PC-3 (cell line): Measurements from ENCODE around the gene CYP19A1. TPM values are rescaled to one million over a fixed set of nuclear protein-coding genes. Genes with fewer than 3 reads are reported as not detected.

Experiments
- ATAC-seq: fragments of 200-7000 bp; cut with Tn5 transposase; 2 replicates; pipeline ENCODE4 v1.9.1; 2020; ENCODE audit warnings: mild to moderate bottlenecking, moderate library complexity
- BruUV-seq: library from RNA; stranded (reverse); fragments of 400-500 nt; replicated peaks from 2 replicates; lab custom pipeline; 2021; lab: Mats Ljungman, UMichigan
- CTCF ChIA-PET: fragments of 300-600 bp; sonication (Branson Sonifier 250); formaldehyde crosslinking; loops from one replicate; lab custom pipeline; 2022; ENCODE audit warnings: antibody characterized with exemption; lab: Charles Lee
- POLR2A ChIA-PET: fragments of 300-600 bp; sonication (Branson Sonifier 250); formaldehyde crosslinking; loops from one replicate; lab custom pipeline; 2022; ENCODE audit warnings: antibody characterized with exemption; ENCODE audit not compliant: unreplicated experiment; lab: Charles Lee
- DNase-seq: peaks from one replicate; pipeline ENCODE4 v3.0.0-alpha.2; 2015
- H2AFZ ChIP-seq: fragments of 300-600 bp; sonication (generic); 2 replicates; pipeline ENCODE4 v1.6.0; 2016; ENCODE audit warnings: antibody characterized with exemption, low read length
- H3F3A ChIP-seq: fragments of 300-600 bp; sonication (generic); one replicate; pipeline ENCODE4 v1.6.0; 2017; ENCODE audit warnings: antibody characterized with exemption, low read length, control low read depth, mild to moderate bottlenecking; ENCODE audit not compliant: unreplicated experiment
- H3K27ac ChIP-seq: fragments of 300-600 bp; sonication (generic); 2 replicates; pipeline ENCODE4 v1.5.1; 2016; ENCODE audit warnings: mild to moderate bottlenecking, low read length
- H3K27me3 ChIP-seq: fragments of 300-600 bp; sonication (generic); 2 replicates; pipeline ENCODE4 v1.6.1; 2016; ENCODE audit warnings: low read length, mixed read lengths
- H3K36me3 ChIP-seq: fragments of 300-600 bp; sonication (generic); 2 replicates; pipeline ENCODE4 v1.6.1; 2016; ENCODE audit warnings: low read depth, mixed run types, low read length, mixed read lengths
- H3K4me1 ChIP-seq: fragments of 300-600 bp; sonication (generic); 2 replicates; pipeline ENCODE4 v1.5.1; 2016; ENCODE audit warnings: low read length; ENCODE audit not compliant: insufficient read depth
- H3K4me2 ChIP-seq: fragments of 300-600 bp; sonication (generic); 2 replicates; pipeline ENCODE4 v1.6.0; 2016; ENCODE audit warnings: low read length
- H3K4me3 ChIP-seq: fragments of 300-600 bp; sonication (generic); 2 replicates; pipeline ENCODE4 v1.5.1; 2016; ENCODE audit warnings: mild to moderate bottlenecking, low read length, mixed read lengths
- H3K79me2 ChIP-seq: fragments of 300-600 bp; sonication (generic); 2 replicates; pipeline ENCODE4 v1.6.1; 2017; ENCODE audit warnings: low read length, mixed read lengths
- H3K9ac ChIP-seq: fragments of 300-600 bp; sonication (generic); 2 replicates; pipeline ENCODE4 v1.6.0; 2016; ENCODE audit warnings: mild to moderate bottlenecking, low read length
- H3K9me2 ChIP-seq: fragments of 300-600 bp; sonication (generic); replicated peaks from 2 replicates; pipeline ENCODE4 v1.6.1; 2016; ENCODE audit warnings: mixed run types, low read length, mixed read lengths
- H3K9me3 ChIP-seq: fragments of 300-600 bp; sonication (generic); 2 replicates; pipeline ENCODE4 v1.6.1; 2016; ENCODE audit warnings: low read length, mixed read lengths
- H4K20me1 ChIP-seq: fragments of 300-600 bp; sonication (generic); 2 replicates; pipeline ENCODE4 v1.6.1; 2016; ENCODE audit warnings: low read length, mixed read lengths
- EZH2 ChIP-seq: fragments of 300-600 bp; sonication (generic); IDR thresholded peaks from one replicate; pipeline ENCODE4 v1.6.1; 2017; ENCODE audit warnings: antibody characterized with exemption, mild to moderate bottlenecking, low read length; ENCODE audit not compliant: unreplicated experiment
- EZH2phosphoT487 ChIP-seq: fragments of 300-600 bp; sonication (generic); IDR thresholded peaks from 2 replicates; pipeline ENCODE4 v1.6.1; 2018; ENCODE audit warnings: mild to moderate bottlenecking, antibody characterized with exemption, low read length, borderline replicate concordance
- intact Hi-C: fragments of 100-400 bp; cut with micrococcal nuclease; formaldehyde crosslinking; loops from 2 replicates; pipeline ENCODE4 v1.9.0; 2023
- total RNA-seq: library from RNA; depleted of rRNA; stranded (reverse); fragments of >200 nt; gene quantifications from 2 replicates; pipeline ENCODE4 v1.2.3, GENCODE V29; 2014
- TF ChIP-seq, protein P1 (sequence below): fragments of 300-600 bp; sonication (generic); conservative IDR thresholded peaks from 2 replicates; pipeline ENCODE4 v1.5.1; 2017; ENCODE audit warnings: antibody characterized with exemption, low read depth, mild to moderate bottlenecking, low read length

The CYP19A1 gene
- total RNA-seq, 1 experiment from 2014 or later, result not detected

DNA sequence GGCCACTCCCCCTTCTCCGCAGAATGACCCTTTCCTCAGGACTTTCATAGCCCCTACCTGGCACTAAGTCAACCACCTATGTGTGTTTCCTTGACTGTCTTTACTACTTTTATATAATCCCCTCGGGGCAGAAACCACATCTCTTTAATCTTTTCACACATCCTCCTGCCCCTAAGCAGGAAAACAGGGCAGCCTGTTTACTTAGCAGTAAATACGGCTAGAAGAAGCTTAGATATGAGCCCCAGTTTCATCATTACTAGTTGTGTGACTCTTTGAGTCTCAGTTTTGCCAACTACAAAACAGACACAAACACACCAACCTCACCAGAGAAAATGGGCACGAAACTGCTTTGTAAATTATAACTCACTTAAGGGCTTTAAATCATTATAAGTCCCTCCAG is 98.3 kb downstream of the CYP19A1 start:
- H3K9me2 ChIP-seq, result no peaks in the 10 kb centered on the region
- TF ChIP-seq, protein P1, sequence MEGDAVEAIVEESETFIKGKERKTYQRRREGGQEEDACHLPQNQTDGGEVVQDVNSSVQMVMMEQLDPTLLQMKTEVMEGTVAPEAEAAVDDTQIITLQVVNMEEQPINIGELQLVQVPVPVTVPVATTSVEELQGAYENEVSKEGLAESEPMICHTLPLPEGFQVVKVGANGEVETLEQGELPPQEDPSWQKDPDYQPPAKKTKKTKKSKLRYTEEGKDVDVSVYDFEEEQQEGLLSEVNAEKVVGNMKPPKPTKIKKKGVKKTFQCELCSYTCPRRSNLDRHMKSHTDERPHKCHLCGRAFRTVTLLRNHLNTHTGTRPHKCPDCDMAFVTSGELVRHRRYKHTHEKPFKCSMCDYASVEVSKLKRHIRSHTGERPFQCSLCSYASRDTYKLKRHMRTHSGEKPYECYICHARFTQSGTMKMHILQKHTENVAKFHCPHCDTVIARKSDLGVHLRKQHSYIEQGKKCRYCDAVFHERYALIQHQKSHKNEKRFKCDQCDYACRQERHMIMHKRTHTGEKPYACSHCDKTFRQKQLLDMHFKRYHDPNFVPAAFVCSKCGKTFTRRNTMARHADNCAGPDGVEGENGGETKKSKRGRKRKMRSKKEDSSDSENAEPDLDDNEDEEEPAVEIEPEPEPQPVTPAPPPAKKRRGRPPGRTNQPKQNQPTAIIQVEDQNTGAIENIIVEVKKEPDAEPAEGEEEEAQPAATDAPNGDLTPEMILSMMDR, result no peak
- TF ChIP-seq EZH2, result no peak
- no peak for TF ChIP-seq EZH2phosphoT487
- H3K4me2 ChIP-seq, result no peak overlapping the region
- DNase-seq, result no peak
- H3K27me3 ChIP-seq, result peaks cover 34% of the 10 kb centered on the region
- H3K4me1 ChIP-seq, result peaks cover 11% of the 10 kb centered on the region
- no peaks in the 10 kb centered on the region for H4K20me1 ChIP-seq
- intact Hi-C loops, result no loop called here
- no peaks in the 10 kb centered on the region for H3K9me3 ChIP-seq
- CTCF ChIA-PET, result no interaction called here
- no peak overlapping the region for H3K9ac ChIP-seq
- no peak overlapping the region for H3K27ac ChIP-seq
- no peaks in the 10 kb centered on the region for H3K79me2 ChIP-seq
- H3K4me3 ChIP-seq, result no peak overlapping the region
- BruUV-seq, result no TSS peak
- ATAC-seq, result no peak
- H3F3A ChIP-seq, result no peaks in the 10 kb centered on the region
- no peak overlapping the region for H2AFZ ChIP-seq
- H3K36me3 ChIP-seq, result no peaks in the 10 kb centered on the region
- POLR2A ChIA-PET, result no interaction called here

DNA sequence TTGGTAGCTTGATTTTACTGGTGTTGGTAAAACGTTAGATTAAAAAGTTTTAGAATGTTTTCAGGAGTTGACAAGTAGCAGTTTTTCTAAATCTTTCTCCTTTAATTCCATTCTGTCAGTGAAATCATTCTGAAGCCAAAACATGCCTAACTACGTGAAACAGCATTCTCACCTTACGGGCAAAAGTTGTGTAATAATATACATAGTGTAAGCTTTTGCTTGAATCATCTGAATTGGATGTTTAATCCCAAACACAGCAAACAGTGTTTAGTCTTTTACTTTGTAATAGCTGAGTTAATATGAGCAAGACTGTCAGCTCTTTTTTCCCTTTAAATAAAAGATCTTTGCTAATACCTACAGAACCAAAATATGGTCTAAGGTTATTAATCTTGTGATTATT is 100.6 kb downstream of the CYP19A1 start:
- Histone ChIP-seq H3K27ac (no peak overlapping the region), H4K20me1 (no peaks in the 10 kb centered on the region), H3F3A (no peaks in the 10 kb centered on the region), H3K9me2 (no peaks in the 10 kb centered on the region), H3K4me1 (no peaks in the 10 kb centered on the region), H3K79me2 (no peaks in the 10 kb centered on the region), H3K27me3 (peaks cover 34% of the 10 kb centered on the region), H3K36me3 (no peaks in the 10 kb centered on the region), H3K9ac (no peak overlapping the region), H3K4me2 (no peak overlapping the region), H2AFZ (no peak overlapping the region), H3K4me3 (no peak overlapping the region), H3K9me3 (no peaks in the 10 kb centered on the region)
- no peak for DNase-seq
- CTCF ChIA-PET, result no interaction called here
- ATAC-seq, result no peak
- no TSS peak for BruUV-seq
- POLR2A ChIA-PET, result no interaction called here
- intact Hi-C loops, result no loop called here
- no peak for TF ChIP-seq EZH2
- TF ChIP-seq, protein P1, result no peak

DNA sequence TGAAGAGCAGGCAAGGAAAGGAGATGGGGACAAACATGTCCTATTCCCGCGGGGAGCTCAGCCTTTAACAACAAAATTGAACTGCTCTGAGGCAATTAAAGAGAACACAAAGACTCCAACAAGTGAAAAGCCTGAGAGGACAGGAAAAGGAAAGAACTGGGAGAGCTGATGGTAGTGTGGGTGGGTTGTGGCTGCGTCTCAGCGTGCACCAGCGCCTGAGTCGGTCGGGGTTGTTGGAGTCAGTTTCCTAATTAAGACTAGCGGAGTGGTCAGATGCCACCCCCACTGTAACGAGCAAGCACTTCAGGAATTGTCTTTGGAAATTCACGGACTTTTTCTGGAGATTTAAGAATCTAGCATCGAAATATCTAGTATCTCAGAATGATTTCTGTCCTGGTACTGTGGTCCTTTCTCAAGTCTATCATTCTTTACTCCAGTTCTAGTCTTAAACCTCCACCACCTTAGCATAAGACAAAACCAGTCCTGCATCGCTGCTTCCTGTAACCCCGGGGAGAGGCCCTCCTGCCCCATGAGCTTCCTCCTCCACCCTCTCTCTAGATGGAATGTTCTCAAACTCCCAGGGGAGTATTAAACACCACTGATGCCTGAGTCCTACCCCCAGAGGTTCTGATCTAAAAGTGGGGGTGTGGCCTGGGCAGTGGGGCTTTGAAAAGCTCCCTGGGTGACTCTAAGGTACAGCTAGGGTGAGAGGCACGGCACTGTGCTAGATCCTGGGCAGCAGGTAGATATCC is 104.0 kb downstream of the CYP19A1 start:
- Histone ChIP-seq H3K4me3 (no peak overlapping the region), H2AFZ (no peak overlapping the region), H3F3A (no peaks in the 10 kb centered on the region), H3K36me3 (no peaks in the 10 kb centered on the region), H3K4me2 (no peak overlapping the region), H3K9me2 (no peaks in the 10 kb centered on the region), H3K27me3 (peaks cover 32% of the 10 kb centered on the region), H3K4me1 (no peaks in the 10 kb centered on the region), H3K9me3 (no peaks in the 10 kb centered on the region), H3K79me2 (no peaks in the 10 kb centered on the region), H3K27ac (no peak overlapping the region), H3K9ac (no peak overlapping the region), H4K20me1 (no peaks in the 10 kb centered on the region)
- no TSS peak for BruUV-seq
- TF ChIP-seq, protein P1, result no peak
- TF ChIP-seq EZH2, result no peak
- TF ChIP-seq EZH2phosphoT487, result no peak
- DNase-seq (no peak), ATAC-seq (no peak)
- CTCF ChIA-PET, result no interaction called here
- intact Hi-C loops, result no loop called here
- POLR2A ChIA-PET, result no interaction called here
